Left ventricle myocardium inferior (tissue), 1 donor: ENCODE results near the gene FCHO2. TPM values are rescaled to one million over a fixed set of nuclear protein-coding genes. Genes with fewer than 3 reads are reported as not detected.
"Not testable (repeated sequence)": the region's sequence is repeated elsewhere in the genome, so short reads cannot be mapped to it uniquely, and the experiment has no call there.

Source experiments
- DNase-seq: peaks from one replicate; pipeline ENCODE4 v3.0.0-alpha.2; 2020
- H3K27ac ChIP-seq: fragments of 200-600 bp; replicated peaks from 2 replicates; pipeline ENCODE4 v1.8.0; 2021
- H3K27me3 ChIP-seq: fragments of 200-600 bp; 2 replicates; pipeline ENCODE4 v1.8.0; 2021; ENCODE audit warnings: low read depth
- H3K36me3 ChIP-seq: fragments of 200-600 bp; 2 replicates; pipeline ENCODE4 v1.8.0; 2021
- H3K4me1 ChIP-seq: fragments of 200-600 bp; 2 replicates; pipeline ENCODE4 v1.8.0; 2021
- H3K4me3 ChIP-seq: fragments of 200-600 bp; 2 replicates; pipeline ENCODE4 v1.8.0; 2021; ENCODE audit warnings: mild to moderate bottlenecking, moderate library complexity
- H3K9me3 ChIP-seq: fragments of 200-600 bp; replicated peaks from 2 replicates; pipeline ENCODE4 v1.8.0; 2021
- intact Hi-C: fragments of 100-400 bp; cut with micrococcal nuclease; formaldehyde crosslinking; loops from one replicate; pipeline ENCODE4 v1.11.0; 2022
- total RNA-seq: library from RNA; stranded (reverse); fragmentation: NEBNext Ultra II Directional; extraction: Animal tissue kit (Norgen Biotek cat#: 25700); gene quantifications from one replicate; pipeline ENCODE4 v1.2.1, GENCODE V29; 2021
- TF ChIP-seq, protein P1 (sequence below): fragments of 200-600 bp; IDR thresholded peaks from 2 replicates; pipeline ENCODE4 v1.8.0; 2021; ENCODE audit warnings: antibody characterized with exemption, mild to moderate bottlenecking, borderline replicate concordance
- donor health status: DM: no; HTN: yes; CAD: no; lungs with severe emphysema.

The FCHO2 gene
- total RNA-seq, 1 donor from 2014 or later, result 23.3 TPM

DNA sequence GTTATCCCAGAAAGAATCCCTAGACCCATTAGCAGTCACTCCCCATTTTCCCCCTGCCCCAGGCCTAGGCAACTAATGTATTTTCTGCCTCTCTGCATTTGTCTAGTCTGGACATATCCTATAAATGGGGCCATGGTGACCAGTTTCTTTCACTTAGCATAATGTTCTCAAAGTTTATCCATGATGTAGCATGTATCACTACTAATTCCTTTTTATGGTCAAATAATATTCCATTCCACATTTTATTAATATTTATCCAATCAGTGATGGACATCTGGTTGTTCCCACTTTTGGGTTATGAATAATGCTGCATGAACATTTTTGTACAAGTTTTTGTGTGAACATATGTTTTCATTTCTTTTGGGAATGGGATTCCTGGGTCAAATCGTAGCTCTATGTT, 1.5 kb downstream of the FCHO2 start:
- Histone ChIP-seq H3K27me3 (no peaks in the 10 kb centered on the region), H3K27ac (peak overlapping the region; percentile 99), H3K4me3 (peak overlapping the region; percentile 87), H3K36me3 (no peaks in the 10 kb centered on the region), H3K4me1 (peaks cover 60% of the 10 kb centered on the region), H3K9me3 (no peaks in the 10 kb centered on the region)
- DNase-seq, result no peak
- TF ChIP-seq, protein P1, sequence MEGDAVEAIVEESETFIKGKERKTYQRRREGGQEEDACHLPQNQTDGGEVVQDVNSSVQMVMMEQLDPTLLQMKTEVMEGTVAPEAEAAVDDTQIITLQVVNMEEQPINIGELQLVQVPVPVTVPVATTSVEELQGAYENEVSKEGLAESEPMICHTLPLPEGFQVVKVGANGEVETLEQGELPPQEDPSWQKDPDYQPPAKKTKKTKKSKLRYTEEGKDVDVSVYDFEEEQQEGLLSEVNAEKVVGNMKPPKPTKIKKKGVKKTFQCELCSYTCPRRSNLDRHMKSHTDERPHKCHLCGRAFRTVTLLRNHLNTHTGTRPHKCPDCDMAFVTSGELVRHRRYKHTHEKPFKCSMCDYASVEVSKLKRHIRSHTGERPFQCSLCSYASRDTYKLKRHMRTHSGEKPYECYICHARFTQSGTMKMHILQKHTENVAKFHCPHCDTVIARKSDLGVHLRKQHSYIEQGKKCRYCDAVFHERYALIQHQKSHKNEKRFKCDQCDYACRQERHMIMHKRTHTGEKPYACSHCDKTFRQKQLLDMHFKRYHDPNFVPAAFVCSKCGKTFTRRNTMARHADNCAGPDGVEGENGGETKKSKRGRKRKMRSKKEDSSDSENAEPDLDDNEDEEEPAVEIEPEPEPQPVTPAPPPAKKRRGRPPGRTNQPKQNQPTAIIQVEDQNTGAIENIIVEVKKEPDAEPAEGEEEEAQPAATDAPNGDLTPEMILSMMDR, result no peak
- intact Hi-C loops, result no loop called here

DNA sequence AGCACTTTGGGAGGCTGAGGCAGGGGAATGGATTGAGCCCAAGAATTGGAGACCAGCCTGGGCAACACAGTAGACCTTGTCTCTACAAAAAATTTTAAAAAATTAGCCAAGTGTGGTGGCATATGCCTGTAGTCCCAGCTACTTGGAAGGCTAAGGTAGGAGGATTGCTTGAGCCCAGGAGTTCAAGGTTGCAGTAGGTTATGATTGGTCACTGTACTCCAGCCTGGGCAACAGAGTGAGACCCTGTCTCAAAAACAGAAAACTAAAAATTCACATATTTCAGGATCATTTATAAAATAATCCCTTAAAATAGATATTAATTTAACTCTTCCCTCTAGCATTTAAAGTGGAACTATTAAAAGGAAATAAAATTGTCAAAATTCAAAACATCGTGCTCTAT, 3.4 kb downstream of the FCHO2 start:
- TF ChIP-seq, protein P1, result no peak
- no peak overlapping the region for H3K27ac ChIP-seq
- intact Hi-C loops, result no loop called here
- H3K36me3 ChIP-seq, result no peaks in the 10 kb centered on the region
- DNase-seq, result no peak
- peaks cover 56% of the 10 kb centered on the region for H3K4me1 ChIP-seq
- H3K27me3 ChIP-seq, result no peaks in the 10 kb centered on the region
- no peak overlapping the region for H3K4me3 ChIP-seq
- no peaks in the 10 kb centered on the region for H3K9me3 ChIP-seq

DNA sequence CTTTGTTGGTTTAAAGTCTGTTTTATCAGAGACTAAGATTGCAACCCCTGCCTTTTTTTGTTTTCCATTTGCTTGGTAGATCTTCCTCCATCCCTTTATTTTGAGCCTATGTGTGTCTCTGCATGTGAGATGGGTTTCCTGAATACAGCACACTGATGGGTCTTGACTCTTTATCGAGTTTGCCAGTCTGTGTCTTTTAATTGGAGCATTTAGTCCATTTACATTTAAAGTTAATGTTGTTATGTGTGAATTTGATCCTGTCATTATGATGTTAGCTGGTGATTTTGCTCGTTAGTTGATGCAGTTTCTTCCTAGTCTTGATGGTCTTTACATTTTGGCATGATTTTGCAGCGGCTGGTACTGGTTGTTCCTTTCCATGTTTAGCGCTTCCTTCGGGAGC, 18.6 kb downstream of the FCHO2 start:
- H3K36me3 ChIP-seq, result peaks cover 11% of the 10 kb centered on the region
- H3K27ac ChIP-seq, H3K4me1 ChIP-seq, H3K27me3 ChIP-seq, DNase-seq, intact Hi-C loops, H3K4me3 ChIP-seq, H3K9me3 ChIP-seq: not testable (repeated sequence)

DNA sequence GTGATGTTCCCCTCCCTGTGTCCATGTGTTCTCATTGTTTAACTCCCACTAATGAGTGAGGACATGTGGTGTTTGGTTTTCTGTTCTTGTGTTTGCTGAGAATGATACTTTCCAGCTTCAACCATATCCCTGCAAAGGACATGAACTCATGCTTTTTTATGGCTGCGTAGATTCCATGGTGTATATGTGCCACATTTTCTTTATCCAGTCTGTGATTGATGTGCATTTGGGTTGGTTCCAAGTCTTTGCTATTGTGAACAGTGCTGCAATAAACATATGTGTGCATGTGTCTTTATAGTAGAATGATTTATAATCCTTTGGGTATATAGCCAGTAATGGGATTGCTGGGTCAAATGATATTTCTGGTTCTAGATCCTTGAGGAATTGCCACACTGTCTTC, 21.0 kb downstream of the FCHO2 start:
- DNase-seq, H3K4me1 ChIP-seq, intact Hi-C loops, H3K27me3 ChIP-seq, H3K4me3 ChIP-seq, H3K27ac ChIP-seq, H3K36me3 ChIP-seq, H3K9me3 ChIP-seq: not testable (repeated sequence)

DNA sequence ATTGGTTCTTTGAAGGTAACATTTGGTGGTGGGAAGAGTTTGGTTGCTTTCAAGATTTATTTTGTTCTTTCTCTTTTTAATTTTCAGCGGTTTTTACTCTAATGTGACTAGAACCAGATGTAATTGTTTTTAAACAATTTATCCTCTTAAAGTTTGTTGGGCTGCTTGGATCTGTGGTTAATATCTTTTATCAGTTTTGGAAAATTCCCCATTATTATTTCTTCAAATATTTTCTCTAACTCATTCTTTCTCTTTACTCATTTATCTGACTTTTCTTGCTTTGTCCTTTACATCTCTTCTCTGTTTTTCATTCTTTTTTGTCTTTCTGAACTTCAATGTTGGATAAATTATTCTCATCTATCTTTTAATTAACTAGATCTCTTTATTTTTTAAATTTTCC, 29.9 kb downstream of the FCHO2 start:
- no peaks in the 10 kb centered on the region for H3K27me3 ChIP-seq
- peaks cover 12% of the 10 kb centered on the region for H3K36me3 ChIP-seq
- H3K27ac ChIP-seq, result no peak overlapping the region
- DNase-seq, result no peak
- TF ChIP-seq, protein P1, result no peak
- H3K9me3 ChIP-seq, result no peaks in the 10 kb centered on the region
- intact Hi-C loops, result no loop called here
- no peaks in the 10 kb centered on the region for H3K4me1 ChIP-seq
- no peak overlapping the region for H3K4me3 ChIP-seq

DNA sequence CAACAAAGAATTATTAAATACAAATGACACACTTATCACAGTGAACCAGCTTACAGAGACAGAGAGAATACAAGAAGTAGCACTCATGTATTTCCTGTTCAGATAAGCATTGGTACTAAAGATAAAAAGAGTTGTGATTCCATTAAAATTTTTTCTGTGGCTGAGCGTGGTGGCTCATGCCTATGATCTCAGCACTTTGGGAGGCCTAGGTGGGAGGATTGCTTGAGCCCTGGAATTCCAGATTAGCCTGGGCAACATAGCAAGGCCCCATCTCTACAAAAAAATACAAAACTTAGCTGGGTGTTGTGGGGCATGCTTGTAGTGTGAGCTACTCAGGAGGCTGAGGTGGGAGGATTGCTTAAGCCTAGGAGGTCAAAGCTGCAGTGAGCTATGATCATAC, 32.9 kb downstream of the FCHO2 start:
- Histone ChIP-seq H3K27ac (no peak overlapping the region), H3K4me3 (no peak overlapping the region), H3K4me1 (no peaks in the 10 kb centered on the region), H3K27me3 (no peaks in the 10 kb centered on the region), H3K36me3 (peaks cover 41% of the 10 kb centered on the region), H3K9me3 (no peaks in the 10 kb centered on the region)
- intact Hi-C loops, result no loop called here
- no peak for DNase-seq
- TF ChIP-seq, protein P1, result no peak

DNA sequence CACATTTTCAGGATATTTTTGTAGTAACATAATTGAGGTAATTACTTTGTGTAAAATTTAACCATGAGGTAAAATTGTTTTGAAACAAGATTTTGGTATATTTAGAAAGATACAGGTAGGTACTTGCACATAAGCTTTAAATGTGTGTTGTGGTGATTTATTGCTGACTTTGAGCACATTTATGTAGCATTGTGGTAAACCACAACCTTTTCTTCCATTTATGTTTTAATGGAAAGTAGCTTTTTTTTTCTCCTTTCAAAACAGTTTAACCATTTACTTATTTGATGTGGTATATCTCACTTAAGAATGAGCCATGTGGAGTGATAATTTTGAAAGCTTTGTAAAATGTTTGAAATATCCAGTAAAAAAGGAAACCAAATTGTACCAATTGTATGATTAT, 35.6 kb downstream of the FCHO2 start:
- H3K36me3 ChIP-seq, result peaks cover 44% of the 10 kb centered on the region
- intact Hi-C loops, result no loop called here
- TF ChIP-seq, protein P1, result no peak

More for the DNA sequence above, 35.6 kb downstream of the FCHO2 start:
- Histone ChIP-seq H3K4me1 (no peaks in the 10 kb centered on the region), H3K9me3 (no peaks in the 10 kb centered on the region), H3K27me3 (no peaks in the 10 kb centered on the region), H3K4me3 (no peak overlapping the region), H3K27ac (no peak overlapping the region)
- no peak for DNase-seq
